ENCODE measurements around the gene FOXA3. TPM values are rescaled to one million over a fixed set of nuclear protein-coding genes. Genes with fewer than 3 reads are reported as not detected.

Gene FOXA3
- total and polyA plus RNA-seq, 2 experiments from 2014 or later: 14.6 to 18.6 TPM

DNA sequence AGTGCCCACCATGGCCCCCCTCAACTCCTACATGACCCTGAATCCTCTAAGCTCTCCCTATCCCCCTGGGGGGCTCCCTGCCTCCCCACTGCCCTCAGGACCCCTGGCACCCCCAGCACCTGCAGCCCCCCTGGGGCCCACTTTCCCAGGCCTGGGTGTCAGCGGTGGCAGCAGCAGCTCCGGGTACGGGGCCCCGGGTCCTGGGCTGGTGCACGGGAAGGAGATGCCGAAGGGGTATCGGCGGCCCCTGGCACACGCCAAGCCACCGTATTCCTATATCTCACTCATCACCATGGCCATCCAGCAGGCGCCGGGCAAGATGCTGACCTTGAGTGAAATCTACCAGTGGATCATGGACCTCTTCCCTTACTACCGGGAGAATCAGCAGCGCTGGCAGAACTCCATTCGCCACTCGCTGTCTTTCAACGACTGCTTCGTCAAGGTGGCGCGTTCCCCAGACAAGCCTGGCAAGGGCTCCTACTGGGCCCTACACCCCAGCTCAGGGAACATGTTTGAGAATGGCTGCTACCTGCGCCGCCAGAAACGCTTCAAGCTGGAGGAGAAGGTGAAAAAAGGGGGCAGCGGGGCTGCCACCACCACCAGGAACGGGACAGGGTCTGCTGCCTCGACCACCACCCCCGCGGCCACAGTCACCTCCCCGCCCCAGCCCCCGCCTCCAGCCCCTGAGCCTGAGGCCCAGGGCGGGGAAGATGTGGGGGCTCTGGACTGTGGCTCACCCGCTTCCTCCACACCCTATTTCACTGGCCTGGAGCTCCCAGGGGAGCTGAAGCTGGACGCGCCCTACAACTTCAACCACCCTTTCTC, 8.2 kb downstream of the FOXA3 start:
- Histone ChIP-seq H3K9me3 (ENCODE audit: low read depth) (no peaks in the 10 kb centered on the region), H3K4me3 (no peak overlapping the region), H3K36me3 (replicated peaks; ENCODE audit: insufficient read depth, low read depth) (no peaks in the 10 kb centered on the region), H2AFZ (no peak overlapping the region), H3K79me2 (peaks cover 30% of the 10 kb centered on the region), H3K27ac (no peak overlapping the region), H3K4me2 (no peak overlapping the region), H4K20me1 (ENCODE audit: insufficient read depth, poor library complexity, severe bottlenecking) (no peaks in the 10 kb centered on the region), H3K4me1 (ENCODE audit: insufficient read depth) (peaks cover 21% of the 10 kb centered on the region), H3K9me2 (replicated peaks; ENCODE audit: insufficient read depth) (no peaks in the 10 kb centered on the region), H3K27me3 (no peaks in the 10 kb centered on the region)
- DNase-seq (ENCODE audit: low spot score): no peak
- WGBS (ENCODE audit: low lambda C conversion rate, missing lambda C conversion rate): 96% methylated on average over 30 of the region's 34 CpGs
- TF ChIP-seq, protein P1, sequence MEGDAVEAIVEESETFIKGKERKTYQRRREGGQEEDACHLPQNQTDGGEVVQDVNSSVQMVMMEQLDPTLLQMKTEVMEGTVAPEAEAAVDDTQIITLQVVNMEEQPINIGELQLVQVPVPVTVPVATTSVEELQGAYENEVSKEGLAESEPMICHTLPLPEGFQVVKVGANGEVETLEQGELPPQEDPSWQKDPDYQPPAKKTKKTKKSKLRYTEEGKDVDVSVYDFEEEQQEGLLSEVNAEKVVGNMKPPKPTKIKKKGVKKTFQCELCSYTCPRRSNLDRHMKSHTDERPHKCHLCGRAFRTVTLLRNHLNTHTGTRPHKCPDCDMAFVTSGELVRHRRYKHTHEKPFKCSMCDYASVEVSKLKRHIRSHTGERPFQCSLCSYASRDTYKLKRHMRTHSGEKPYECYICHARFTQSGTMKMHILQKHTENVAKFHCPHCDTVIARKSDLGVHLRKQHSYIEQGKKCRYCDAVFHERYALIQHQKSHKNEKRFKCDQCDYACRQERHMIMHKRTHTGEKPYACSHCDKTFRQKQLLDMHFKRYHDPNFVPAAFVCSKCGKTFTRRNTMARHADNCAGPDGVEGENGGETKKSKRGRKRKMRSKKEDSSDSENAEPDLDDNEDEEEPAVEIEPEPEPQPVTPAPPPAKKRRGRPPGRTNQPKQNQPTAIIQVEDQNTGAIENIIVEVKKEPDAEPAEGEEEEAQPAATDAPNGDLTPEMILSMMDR (IDR thresholded peaks at IDR 0.05; ENCODE audit: poor library complexity): no peak
- TF ChIP-seq EZH2 (IDR thresholded peaks at IDR 0.05; ENCODE audit: borderline replicate concordance): no peak
- TF ChIP-seq EZH2phosphoT487 (IDR thresholded peaks at IDR 0.05; ENCODE audit: low read depth, severe bottlenecking, unreplicated experiment): no peak

DNA sequence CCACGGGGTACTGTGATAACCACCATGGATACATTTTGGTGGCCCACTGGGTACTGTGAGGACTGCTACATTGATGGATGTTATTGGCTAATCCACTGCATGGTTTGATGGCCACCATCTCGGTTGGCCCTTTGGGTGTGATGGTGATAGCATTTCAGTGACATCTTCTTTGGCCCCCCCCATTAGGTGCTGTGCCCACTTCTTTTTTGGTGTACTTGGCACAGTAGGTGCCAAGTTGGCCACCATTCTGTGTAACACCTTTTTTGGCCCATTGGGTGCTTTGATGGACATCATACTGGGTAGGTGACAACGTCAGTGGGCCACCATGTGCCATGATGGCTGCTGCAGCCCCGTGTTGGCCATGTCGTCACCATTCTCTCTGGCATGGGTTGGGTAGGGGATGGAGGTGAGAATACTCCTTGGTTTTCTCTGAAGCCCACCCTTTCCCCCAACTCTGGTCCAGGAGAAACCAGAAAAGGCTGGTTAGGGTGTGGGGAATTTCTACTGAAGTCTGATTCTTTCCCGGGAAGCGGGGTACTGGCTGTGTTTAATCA, 9.2 kb downstream of the FOXA3 start:
- Histone ChIP-seq H3K4me2 (no peak overlapping the region), H3K27me3 (no peaks in the 10 kb centered on the region), H3K4me1 (ENCODE audit: insufficient read depth) (peaks cover 27% of the 10 kb centered on the region), H3K27ac (peak overlapping the region; percentile 21), H3K9me2 (replicated peaks; ENCODE audit: insufficient read depth) (no peaks in the 10 kb centered on the region), H3K36me3 (replicated peaks; ENCODE audit: insufficient read depth, low read depth) (no peaks in the 10 kb centered on the region), H3K9me3 (ENCODE audit: low read depth) (no peaks in the 10 kb centered on the region), H4K20me1 (ENCODE audit: insufficient read depth, poor library complexity, severe bottlenecking) (no peaks in the 10 kb centered on the region), H3K79me2 (peaks cover 22% of the 10 kb centered on the region), H2AFZ (no peak overlapping the region), H3K4me3 (no peak overlapping the region)
- no peak for TF ChIP-seq EZH2phosphoT487 (IDR thresholded peaks at IDR 0.05; ENCODE audit: low read depth, severe bottlenecking, unreplicated experiment)
- TF ChIP-seq EZH2 (IDR thresholded peaks at IDR 0.05; ENCODE audit: borderline replicate concordance): no peak
- TF ChIP-seq, protein P1 (IDR thresholded peaks at IDR 0.05; ENCODE audit: poor library complexity): no peak
- no peak for DNase-seq (ENCODE audit: low spot score)
- WGBS (ENCODE audit: low lambda C conversion rate, missing lambda C conversion rate): 78% methylated on average over 7 of the region's 7 CpGs

DNA sequence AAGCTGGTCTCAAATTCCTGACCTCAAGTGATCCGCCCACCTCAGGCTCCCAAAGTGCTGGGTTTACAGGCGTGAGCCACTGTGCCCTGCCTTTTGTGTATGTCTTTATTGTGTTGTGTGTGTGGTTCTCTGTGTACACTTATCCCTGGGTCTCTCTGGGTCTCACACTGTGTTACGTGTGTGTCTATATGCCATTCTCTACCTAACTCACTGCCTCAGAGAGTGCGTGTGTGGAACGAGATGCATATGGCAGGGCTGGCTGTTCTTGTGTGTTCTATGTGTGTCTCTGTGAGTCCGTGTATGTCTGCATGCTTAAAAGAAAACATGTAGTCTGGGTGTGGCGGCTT, 10.5 kb downstream of the FOXA3 start:
- Histone ChIP-seq H3K4me2 (no peak overlapping the region), H4K20me1 (ENCODE audit: insufficient read depth, poor library complexity, severe bottlenecking) (no peaks in the 10 kb centered on the region), H3K9me2 (replicated peaks; ENCODE audit: insufficient read depth) (no peaks in the 10 kb centered on the region), H2AFZ (no peak overlapping the region), H3K4me1 (ENCODE audit: insufficient read depth) (peaks cover 31% of the 10 kb centered on the region), H3K27ac (peak overlapping the region; percentile 46), H3K36me3 (replicated peaks; ENCODE audit: insufficient read depth, low read depth) (no peaks in the 10 kb centered on the region), H3K27me3 (no peaks in the 10 kb centered on the region), H3K9me3 (ENCODE audit: low read depth) (no peaks in the 10 kb centered on the region), H3K4me3 (no peak overlapping the region), H3K79me2 (peaks cover 11% of the 10 kb centered on the region)
- no peak for DNase-seq (ENCODE audit: low spot score)
- TF ChIP-seq EZH2 (IDR thresholded peaks at IDR 0.05; ENCODE audit: borderline replicate concordance) (no peak), EZH2phosphoT487 (IDR thresholded peaks at IDR 0.05; ENCODE audit: low read depth, severe bottlenecking, unreplicated experiment) (no peak)
- TF ChIP-seq, protein P1 (IDR thresholded peaks at IDR 0.05; ENCODE audit: poor library complexity): no peak
- WGBS (ENCODE audit: low lambda C conversion rate, missing lambda C conversion rate): 87% methylated on average over 7 of the region's 7 CpGs
